ENCODE measurements around the gene CCDC88C. TPM values are rescaled to one million over a fixed set of nuclear protein-coding genes. Genes with fewer than 3 reads are reported as not detected.

CCDC88C gene
- total and polyA plus RNA-seq, 11 donors = 2.4 to 15.6 (median 4.8) TPM

DNA sequence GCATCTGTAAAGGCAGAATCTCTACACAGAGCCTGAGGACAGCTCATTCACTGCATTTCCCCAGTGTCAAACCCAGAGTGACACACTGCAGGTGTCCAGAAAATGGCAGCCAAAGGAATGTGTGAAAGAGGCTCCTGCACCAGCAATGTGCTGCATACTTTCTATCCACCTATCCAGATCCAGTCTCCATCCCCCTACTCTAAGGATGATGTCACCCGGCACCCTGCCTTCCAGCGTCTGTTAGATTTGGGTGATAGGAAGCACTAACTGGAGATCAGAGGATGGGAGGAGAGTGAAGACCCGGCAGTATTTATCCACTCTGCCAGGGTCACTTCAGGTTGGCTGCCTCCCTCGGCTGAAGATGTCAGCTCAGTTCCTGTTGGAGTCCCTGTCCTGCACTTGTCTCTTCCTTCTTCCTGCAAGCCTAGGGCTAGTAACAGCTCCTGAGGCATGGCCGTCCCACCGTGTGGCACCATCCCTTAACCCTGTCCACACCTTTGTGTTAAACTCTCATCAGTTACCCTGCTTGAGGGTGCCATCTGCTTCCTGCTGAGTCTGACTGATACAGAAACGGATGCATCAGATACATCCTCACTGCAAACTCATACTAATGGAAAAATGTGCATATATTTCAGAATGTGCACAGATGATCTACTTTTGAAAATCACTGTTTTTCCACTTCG lies 160.2 kb downstream of the CCDC88C start:
- peaks cover 0 to 6% (median 0%) of the 10 kb centered on the region in 12 donors for H3K9me3 ChIP-seq
- peaks cover 0 to 49% (median 15%) of the 10 kb centered on the region in 12 donors for H3K4me1 ChIP-seq
- H3K4me3 ChIP-seq = no peak overlapping the region
- H3K27me3 ChIP-seq = peaks cover 0 to 6% (median 0%) of the 10 kb centered on the region in 9 donors
- intact Hi-C loops (cut with DNase I) = no loop called here
- peak overlapping the region in 10 of 12 donors; percentile 3 to 69 (median 56) for H3K27ac ChIP-seq
- ATAC-seq (no peak), DNase-seq (no peak)
- TF ChIP-seq POLR2A (IDR thresholded peaks at IDR 0.05) = no peak
- no peaks in the 10 kb centered on the region for H3K36me3 ChIP-seq
- WGBS, 4 donors = 31 to 37% (median 33%) methylated on average over 8 of the region's 8 CpGs

DNA sequence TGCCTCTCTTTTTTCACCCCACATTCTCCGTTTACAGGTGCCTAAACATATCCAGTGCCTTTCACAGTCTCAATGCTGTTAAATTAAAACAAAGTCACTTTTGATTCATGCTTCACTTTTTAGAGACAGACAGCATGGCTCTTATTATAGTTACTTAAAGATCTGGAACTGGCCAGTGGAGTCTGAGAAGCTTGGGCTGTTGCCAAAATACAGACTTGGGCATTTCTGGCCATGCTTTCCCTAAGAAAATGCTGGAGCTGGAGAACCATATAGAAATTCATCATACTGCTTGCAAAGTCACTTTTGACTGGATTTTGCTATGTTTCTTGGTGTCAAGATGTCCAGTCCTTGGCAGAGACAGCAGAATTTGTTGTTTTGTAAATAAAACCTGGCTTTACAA lies 161.0 kb downstream of the CCDC88C start:
- peak overlapping the region in 6 of 12 donors; percentile 9 to 67 (median 56) for H3K27ac ChIP-seq
- peaks cover 0 to 6% (median 0%) of the 10 kb centered on the region in 9 donors for H3K27me3 ChIP-seq
- H3K9me3 ChIP-seq = peaks cover 0 to 6% (median 0%) of the 10 kb centered on the region in 12 donors
- H3K4me1 ChIP-seq = peaks cover 0 to 57% (median 15%) of the 10 kb centered on the region in 12 donors
- no peak overlapping the region for H3K4me3 ChIP-seq
- 76 to 88% (median 77%) methylated on average over 1 of the region's 1 CpG for WGBS, 4 donors
- TF ChIP-seq CTCF (IDR thresholded peaks at IDR 0.05) (no peak), POLR2A (IDR thresholded peaks at IDR 0.05) (no peak)
- ATAC-seq (no peak), DNase-seq (no peak)
- H3K36me3 ChIP-seq = no peaks in the 10 kb centered on the region
- intact Hi-C loops (cut with DNase I) = no loop called here

- Histone ChIP-seq H3K4me3 (no peak overlapping the region), H3K27ac (peak overlapping the region in 2 of 12 donors; percentile 9 to 14), H3K9me3 (no peaks in the 10 kb centered on the region), H3K27me3 (peaks cover 0 to 6% (median 0%) of the 10 kb centered on the region in 9 donors), H3K36me3 (no peaks in the 10 kb centered on the region), H3K4me1 (peaks cover 0 to 67% (median 15%) of the 10 kb centered on the region in 12 donors)
- no peak for DNase-seq
- intact Hi-C loops (cut with DNase I) = no loop called here
- no peak for ATAC-seq
- TF ChIP-seq POLR2A (IDR thresholded peaks at IDR 0.05) (no peak), CTCF (IDR thresholded peaks at IDR 0.05) (no peak)
- 76 to 88% (median 83%) methylated on average over 9 of the region's 9 CpGs for WGBS, 4 donors
Observed at GRCh38 chr14:91255026-91255695, 162.5 kb downstream of the CCDC88C start.

DNA sequence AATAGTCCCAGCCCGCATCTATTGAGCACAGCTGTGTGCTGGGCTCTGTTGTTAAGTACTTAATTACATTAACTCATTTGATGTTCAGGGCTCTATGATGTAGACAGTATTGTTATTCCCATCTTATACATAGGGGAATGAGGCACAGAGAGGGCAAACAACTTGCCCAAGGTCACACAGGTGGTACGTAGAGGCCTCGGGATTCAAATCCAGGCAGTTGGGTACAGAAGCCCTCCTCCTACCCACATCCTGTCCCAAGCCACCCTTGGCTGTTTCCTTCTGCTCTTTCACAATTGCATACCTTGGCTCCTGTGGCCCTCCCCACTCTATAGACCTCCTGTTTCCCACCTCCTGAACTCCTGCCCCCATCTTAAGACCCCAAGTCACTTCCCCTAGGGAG lies 163.2 kb downstream of the CCDC88C start:
- H3K9me3 ChIP-seq = no peaks in the 10 kb centered on the region
- H3K36me3 ChIP-seq = no peaks in the 10 kb centered on the region
- H3K4me3 ChIP-seq = no peak overlapping the region
- no peak for ATAC-seq
- intact Hi-C loops (cut with DNase I) = no loop called here
- no peak for DNase-seq
- TF ChIP-seq CTCF (IDR thresholded peaks at IDR 0.05) (no peak), POLR2A (IDR thresholded peaks at IDR 0.05) (no peak)
- WGBS, 4 donors = 73 to 86% (median 79%) methylated on average over 3 of the region's 3 CpGs
- peaks cover 0 to 74% (median 16%) of the 10 kb centered on the region in 12 donors for H3K4me1 ChIP-seq
- peaks cover 0 to 6% (median 0%) of the 10 kb centered on the region in 9 donors for H3K27me3 ChIP-seq
- peak overlapping the region in 3 of 12 donors; percentile 18 to 64 (median 59) for H3K27ac ChIP-seq
